ENCODE measurements around the gene ZRANB3.
"Not testable (repeated sequence)": the region's sequence is repeated elsewhere in the genome, so short reads cannot be mapped to it uniquely, and the experiment has no call there.

ZRANB3 gene

GRCh38 chr2:135152361-135152760, 378.7 kb downstream of the ZRANB3 start:
- CTCF ChIA-PET, result interaction anchor here (1.1 kb wide), 1 partner anchor 101 kb away, joined by 3 read pairs; no protein-coding TSS in a partner anchor

GRCh38 chr2:135151615-135152014, 379.4 kb downstream of the ZRANB3 start:
- H3K27me3 Mint-ChIP-seq, result no peaks in the 10 kb centered on the region
- CTCF ChIA-PET, result no interaction called here
- no peaks in the 10 kb centered on the region for H3K9me3 Mint-ChIP-seq
- H3K36me3 Mint-ChIP-seq, result peaks cover 45% of the 10 kb centered on the region
- peaks cover 7% of the 10 kb centered on the region for H3K4me1 Mint-ChIP-seq
- DNase-seq, result no peak
- no peak overlapping the region for H3K4me3 Mint-ChIP-seq
- no peak overlapping the region for H3K27ac Mint-ChIP-seq

More at GRCh38 chr2:135152361-135152760, 378.7 kb downstream of the ZRANB3 start:
- Mint-ChIP-seq H3K9me3 (no peaks in the 10 kb centered on the region), H3K4me1 (peaks cover 7% of the 10 kb centered on the region), H3K27ac (no peak overlapping the region), H3K36me3 (peaks cover 49% of the 10 kb centered on the region), H3K4me3 (no peak overlapping the region), H3K27me3 (no peaks in the 10 kb centered on the region)
- no peak for DNase-seq

GRCh38 chr2:135150725-135151124, 380.3 kb downstream of the ZRANB3 start:
- H3K4me1 Mint-ChIP-seq, result peaks cover 7% of the 10 kb centered on the region
- peaks cover 41% of the 10 kb centered on the region for H3K36me3 Mint-ChIP-seq
- no peaks in the 10 kb centered on the region for H3K27me3 Mint-ChIP-seq
- no peaks in the 10 kb centered on the region for H3K9me3 Mint-ChIP-seq
- no peak for DNase-seq
- H3K4me3 Mint-ChIP-seq, result no peak overlapping the region
- H3K27ac Mint-ChIP-seq, result no peak overlapping the region
- CTCF ChIA-PET, result no interaction called here

- no peak overlapping the region for H3K27ac Mint-ChIP-seq
- H3K27me3 Mint-ChIP-seq, result no peaks in the 10 kb centered on the region
- CTCF ChIA-PET, result no interaction called here
- H3K4me1 Mint-ChIP-seq, result peaks cover 4% of the 10 kb centered on the region
- H3K36me3 Mint-ChIP-seq, result peaks cover 35% of the 10 kb centered on the region
- no peak overlapping the region for H3K4me3 Mint-ChIP-seq
- H3K9me3 Mint-ChIP-seq, result peaks cover 2% of the 10 kb centered on the region
- DNase-seq, result no peak
Observed at GRCh38 chr2:135149251-135149650, 381.8 kb downstream of the ZRANB3 start.

- DNase-seq, result no peak
- H3K27me3 Mint-ChIP-seq, result no peaks in the 10 kb centered on the region
- no peaks in the 10 kb centered on the region for H3K4me1 Mint-ChIP-seq
- H3K4me3 Mint-ChIP-seq, result no peak overlapping the region
- peaks cover 42% of the 10 kb centered on the region for H3K36me3 Mint-ChIP-seq
- H3K9me3 Mint-ChIP-seq, result peaks cover 17% of the 10 kb centered on the region
- CTCF ChIA-PET, result no interaction called here
- no peak overlapping the region for H3K27ac Mint-ChIP-seq
Observed at GRCh38 chr2:135144343-135144742, 386.7 kb downstream of the ZRANB3 start.

GRCh38 chr2:135142323-135142722, 388.7 kb downstream of the ZRANB3 start:
- Mint-ChIP-seq H3K4me1 (no peaks in the 10 kb centered on the region), H3K27me3 (no peaks in the 10 kb centered on the region), H3K27ac (no peak overlapping the region), H3K36me3 (peaks cover 45% of the 10 kb centered on the region), H3K9me3 (peaks cover 17% of the 10 kb centered on the region), H3K4me3 (no peak overlapping the region)
- no peak for DNase-seq
- CTCF ChIA-PET, result no interaction called here

- Mint-ChIP-seq H3K9me3 (peaks cover 17% of the 10 kb centered on the region), H3K27me3 (no peaks in the 10 kb centered on the region), H3K4me3 (no peak overlapping the region), H3K27ac (no peak overlapping the region), H3K36me3 (peaks cover 59% of the 10 kb centered on the region), H3K4me1 (no peaks in the 10 kb centered on the region)
- no peak for DNase-seq
- CTCF ChIA-PET, result no interaction called here
Observed at GRCh38 chr2:135140606-135141005, 390.4 kb downstream of the ZRANB3 start.

- H3K27me3 Mint-ChIP-seq, result no peaks in the 10 kb centered on the region
- no peaks in the 10 kb centered on the region for H3K9me3 Mint-ChIP-seq
- H3K4me3 Mint-ChIP-seq, result no peak overlapping the region
- CTCF ChIA-PET, result no interaction called here
- no peak overlapping the region for H3K27ac Mint-ChIP-seq
- DNase-seq, result no peak
- H3K36me3 Mint-ChIP-seq, result peaks cover 52% of the 10 kb centered on the region
- no peaks in the 10 kb centered on the region for H3K4me1 Mint-ChIP-seq
Observed at GRCh38 chr2:135132314-135132713, 398.7 kb downstream of the ZRANB3 start.

- no peaks in the 10 kb centered on the region for H3K9me3 Mint-ChIP-seq
- H3K4me1 Mint-ChIP-seq, result no peaks in the 10 kb centered on the region
- H3K27me3 Mint-ChIP-seq, result no peaks in the 10 kb centered on the region
- H3K27ac Mint-ChIP-seq, result no peak overlapping the region
- H3K4me3 Mint-ChIP-seq, result no peak overlapping the region
- CTCF ChIA-PET, result no interaction called here
- peaks cover 45% of the 10 kb centered on the region for H3K36me3 Mint-ChIP-seq
- DNase-seq, result no peak
Observed at GRCh38 chr2:135130751-135131150, 400.3 kb downstream of the ZRANB3 start.

- Mint-ChIP-seq H3K36me3 (peaks cover 21% of the 10 kb centered on the region), H3K27me3 (no peaks in the 10 kb centered on the region), H3K9me3 (no peaks in the 10 kb centered on the region), H3K27ac (no peak overlapping the region), H3K4me3 (no peak overlapping the region), H3K4me1 (no peaks in the 10 kb centered on the region)
- CTCF ChIA-PET, result no interaction called here
- no peak for DNase-seq
Observed at GRCh38 chr2:135125940-135126339, 405.1 kb downstream of the ZRANB3 start.

GRCh38 chr2:135124924-135125886, 405.8 kb downstream of the ZRANB3 start:
- H3K4me3 Mint-ChIP-seq, result no peak overlapping the region
- H3K27me3 Mint-ChIP-seq, result no peaks in the 10 kb centered on the region
- CTCF ChIA-PET, result no interaction called here
- no peaks in the 10 kb centered on the region for H3K4me1 Mint-ChIP-seq
- no peak overlapping the region for H3K27ac Mint-ChIP-seq
- no peak for DNase-seq
- no peaks in the 10 kb centered on the region for H3K9me3 Mint-ChIP-seq
- H3K36me3 Mint-ChIP-seq, result peaks cover 19% of the 10 kb centered on the region

- H3K9me3 Mint-ChIP-seq, DNase-seq, H3K4me1 Mint-ChIP-seq, H3K4me3 Mint-ChIP-seq, H3K27me3 Mint-ChIP-seq, CTCF ChIA-PET, H3K27ac Mint-ChIP-seq: not testable (repeated sequence)
- peaks cover 11% of the 10 kb centered on the region for H3K36me3 Mint-ChIP-seq
Observed at GRCh38 chr2:135121658-135122039, 409.4 kb downstream of the ZRANB3 start.

GRCh38 chr2:135121016-135121657, 409.9 kb downstream of the ZRANB3 start:
- H3K4me3 Mint-ChIP-seq, result no peak overlapping the region
- no peaks in the 10 kb centered on the region for H3K9me3 Mint-ChIP-seq
- H3K27me3 Mint-ChIP-seq, result no peaks in the 10 kb centered on the region
- H3K36me3 Mint-ChIP-seq, result peaks cover 11% of the 10 kb centered on the region
- no peak overlapping the region for H3K27ac Mint-ChIP-seq
- CTCF ChIA-PET, result no interaction called here
- DNase-seq, result no peak
- H3K4me1 Mint-ChIP-seq, result no peaks in the 10 kb centered on the region

- H3K4me3 Mint-ChIP-seq, result no peak overlapping the region
- CTCF ChIA-PET, result interaction anchor here (1.0 kb wide), 1 partner anchor 27 kb away, joined by 3 read pairs; no protein-coding TSS in a partner anchor
Observed at GRCh38 chr2:135119582-135119981, 411.4 kb downstream of the ZRANB3 start.

GRCh38 chr2:135113322-135113721, 417.7 kb downstream of the ZRANB3 start:
- peaks cover 7% of the 10 kb centered on the region for H3K36me3 Mint-ChIP-seq
- no peaks in the 10 kb centered on the region for H3K27me3 Mint-ChIP-seq
- no peak overlapping the region for H3K27ac Mint-ChIP-seq
- no peak overlapping the region for H3K4me3 Mint-ChIP-seq
- DNase-seq, result no peak
- no peaks in the 10 kb centered on the region for H3K9me3 Mint-ChIP-seq
- no peaks in the 10 kb centered on the region for H3K4me1 Mint-ChIP-seq
- CTCF ChIA-PET, result no interaction called here

More at GRCh38 chr2:135119582-135119981, 411.4 kb downstream of the ZRANB3 start:
- no peak for DNase-seq
- Mint-ChIP-seq H3K36me3 (peaks cover 6% of the 10 kb centered on the region), H3K4me1 (no peaks in the 10 kb centered on the region), H3K9me3 (no peaks in the 10 kb centered on the region), H3K27ac (no peak overlapping the region), H3K27me3 (no peaks in the 10 kb centered on the region)

Data from activated naive CD4-positive, alpha-beta T cell treated with anti-CD3 and anti-CD28 coated beads, Interleukin-2, amount 10 ng/mL, durations not matched to agents 7 days and 5 days (primary cell).